Transverse colon (tissue), 3 donors: Measurements from ENCODE around the gene NTF4.

Experiments
- POLR2A ChIP-seq: fragments of 450-650 bp; IDR thresholded peaks from one replicate; pipeline ENCODE4 v1.6.1; 2016; ENCODE audit warnings: antibody characterized with exemption, mild to moderate bottlenecking, moderate library complexity
- TF ChIP-seq, protein P1 (sequence below), 5 experiments: fragments of 200-600 bp in 3 of 5; fragments of 450-650 bp in 2 of 5; sonication (generic) in 3 of 5; IDR thresholded peaks; 1 replicate in 2 of 5; 2 replicates in 3 of 5; pipeline ENCODE4 v1.5.1; 2016 to 2017; ENCODE audit warnings: antibody characterized with exemption in 5 of 5, inconsistent platforms in 3 of 5, mild to moderate bottlenecking in 2 of 5, moderate library complexity in 1 of 5

DNA sequence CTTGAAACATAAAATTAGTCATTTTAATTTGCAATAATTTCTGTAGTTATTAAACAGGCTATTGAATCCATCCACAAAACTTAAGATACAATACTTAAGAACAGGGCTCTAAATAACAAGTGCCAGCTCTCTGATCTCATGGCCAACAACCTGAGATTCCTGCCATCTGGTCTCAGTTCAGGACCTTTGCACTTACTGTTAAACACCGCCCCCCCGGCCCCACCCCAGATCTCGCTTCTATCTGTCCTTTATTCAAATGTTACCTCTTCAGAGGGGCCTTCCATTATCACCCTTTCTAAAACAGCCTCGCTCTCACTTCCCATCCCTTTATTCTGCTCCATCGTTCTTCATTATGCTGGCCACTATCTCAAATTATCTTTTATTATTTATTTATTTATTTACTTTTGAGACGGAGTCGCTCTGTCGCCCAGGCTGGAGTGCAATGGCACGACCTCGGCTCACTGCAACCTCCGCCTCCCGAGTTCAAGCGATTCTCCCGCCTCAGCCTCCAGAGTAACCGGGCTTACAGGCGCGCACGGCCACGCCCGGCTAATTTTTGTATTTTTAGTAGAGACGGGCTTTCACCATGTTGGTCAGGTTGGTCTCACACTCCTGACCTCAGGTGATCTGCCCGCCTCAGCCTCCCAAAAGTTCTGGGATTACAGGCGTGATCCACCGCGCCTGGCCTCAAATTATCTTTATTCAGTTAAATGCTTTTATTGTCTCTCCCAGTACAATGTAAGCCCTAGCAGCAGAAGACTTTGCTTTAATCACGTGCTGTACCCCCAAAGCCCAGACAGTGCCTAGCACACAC, 19.8 kb upstream of the NTF4 start:
- TF ChIP-seq POLR2A: no peak
- TF ChIP-seq, protein P1, sequence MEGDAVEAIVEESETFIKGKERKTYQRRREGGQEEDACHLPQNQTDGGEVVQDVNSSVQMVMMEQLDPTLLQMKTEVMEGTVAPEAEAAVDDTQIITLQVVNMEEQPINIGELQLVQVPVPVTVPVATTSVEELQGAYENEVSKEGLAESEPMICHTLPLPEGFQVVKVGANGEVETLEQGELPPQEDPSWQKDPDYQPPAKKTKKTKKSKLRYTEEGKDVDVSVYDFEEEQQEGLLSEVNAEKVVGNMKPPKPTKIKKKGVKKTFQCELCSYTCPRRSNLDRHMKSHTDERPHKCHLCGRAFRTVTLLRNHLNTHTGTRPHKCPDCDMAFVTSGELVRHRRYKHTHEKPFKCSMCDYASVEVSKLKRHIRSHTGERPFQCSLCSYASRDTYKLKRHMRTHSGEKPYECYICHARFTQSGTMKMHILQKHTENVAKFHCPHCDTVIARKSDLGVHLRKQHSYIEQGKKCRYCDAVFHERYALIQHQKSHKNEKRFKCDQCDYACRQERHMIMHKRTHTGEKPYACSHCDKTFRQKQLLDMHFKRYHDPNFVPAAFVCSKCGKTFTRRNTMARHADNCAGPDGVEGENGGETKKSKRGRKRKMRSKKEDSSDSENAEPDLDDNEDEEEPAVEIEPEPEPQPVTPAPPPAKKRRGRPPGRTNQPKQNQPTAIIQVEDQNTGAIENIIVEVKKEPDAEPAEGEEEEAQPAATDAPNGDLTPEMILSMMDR (IDR thresholded peaks at IDR 0.05): no peak
